OCI-LY3 (cell line): ENCODE measurements around the gene SDSL.

ENCODE experiments used
- CTCF ChIP-seq: fragments of 200-600, 300-600 bp; sonication (generic); IDR thresholded peaks from 2 replicates; pipeline ENCODE4 v1.5.1; 2014; ENCODE audit warnings: antibody characterized with exemption, low read length, low read depth
- EZH2phosphoT487 ChIP-seq: fragments of 200-600 bp; shearing (Covaris generic); IDR thresholded peaks from 2 replicates; pipeline ENCODE4 v1.6.1; 2018; ENCODE audit warnings: antibody characterized with exemption, mixed run types, low read depth

DNA sequence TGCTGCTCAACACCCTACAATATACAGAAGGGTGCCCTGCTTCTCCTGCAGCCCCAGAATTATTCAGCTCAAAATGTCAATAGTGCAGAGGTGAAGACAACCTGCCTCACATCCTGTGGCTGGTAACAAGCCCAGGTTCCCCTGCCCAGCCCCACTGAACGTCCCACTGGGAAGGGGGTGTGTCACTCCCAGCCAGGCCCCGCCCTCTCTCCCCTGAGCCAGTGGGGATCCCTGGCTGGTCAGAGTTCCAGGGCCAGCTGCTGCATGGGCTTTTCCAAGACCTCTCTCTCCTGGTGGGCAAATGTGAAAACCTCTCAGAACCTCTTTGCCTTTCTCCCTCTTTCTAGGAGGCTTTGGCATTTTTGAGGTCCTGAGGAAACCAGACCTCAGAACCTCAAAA lies 63.1 kb downstream of the SDSL start:
- TF ChIP-seq CTCF, result no peak
- no peak for TF ChIP-seq EZH2phosphoT487
